Posterior cingulate gyrus (tissue), 11 donors: ENCODE measurements around the gene TMEM212.

ENCODE experiments used
- DNase-seq, 10 donors: peaks; one replicate each; pipeline versions ENCODE4 v3.0.0 to v3.0.0-alpha.2; 2020 to 2021; ENCODE audit warnings: mixed read lengths in 3 of 10
- intact Hi-C: fragments of 100-400 bp; cut with DNase I; formaldehyde crosslinking; loops from one replicate; pipeline ENCODE4 v1.15.1; 2023

TMEM212 gene

DNA sequence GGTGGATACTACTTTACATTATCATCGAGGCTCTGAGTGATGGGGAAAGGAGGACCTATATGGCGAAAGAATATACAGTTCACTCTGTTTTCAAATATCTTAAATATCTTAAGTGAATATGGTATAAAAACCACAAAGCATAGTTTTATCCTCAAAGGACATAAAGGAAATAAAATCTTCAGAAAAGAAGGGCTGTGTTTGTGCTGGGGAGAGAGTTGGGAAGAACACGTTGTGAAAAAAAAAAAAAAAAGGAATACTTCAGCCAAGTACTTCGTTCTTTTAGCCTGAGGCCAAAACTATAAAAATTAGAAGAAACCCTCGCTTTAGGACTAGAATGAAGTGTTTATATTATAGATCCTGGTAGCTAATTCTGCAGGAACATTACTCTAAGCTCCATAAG lies 10.2 kb upstream of the TMEM212 start:
- DNase-seq: no peak
- intact Hi-C loops: loop anchor here (5.0 to 10.0 kb wide), 4 partner anchors 56 to 878 kb away; no protein-coding TSS in a partner anchor

DNA sequence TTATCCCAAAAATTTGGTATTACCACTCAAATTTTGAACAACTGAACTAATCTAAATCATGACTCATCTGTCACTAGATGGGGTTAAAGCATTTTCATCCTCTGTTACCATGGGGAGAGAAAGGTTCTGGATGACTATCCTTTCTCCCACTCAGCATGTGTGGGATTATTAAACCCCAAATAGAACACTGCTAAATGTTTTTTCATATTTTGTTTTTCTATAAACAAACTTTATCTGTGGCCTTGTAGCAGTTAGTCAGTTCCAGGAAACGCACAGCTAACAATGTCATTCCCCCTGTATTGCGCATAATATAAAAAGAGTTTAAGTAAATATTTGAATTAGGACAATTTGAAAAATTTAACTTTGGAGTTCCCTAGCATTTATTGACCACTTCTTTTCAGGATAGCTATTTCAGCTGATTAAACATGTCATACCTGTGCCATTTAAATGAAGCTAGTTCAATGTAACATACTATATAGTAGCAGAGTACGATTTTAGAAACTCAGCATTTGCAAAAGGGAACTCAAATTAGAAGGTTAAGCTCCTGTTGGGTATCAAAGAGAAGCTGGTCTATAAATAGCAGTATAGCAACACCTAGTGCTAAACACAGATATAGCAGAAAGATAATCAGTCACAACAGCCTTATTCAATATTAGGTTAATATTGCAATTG lies 9.2 kb upstream of the TMEM212 start:
- DNase-seq: no peak
- intact Hi-C loops: loop anchor here (5.0 to 10.0 kb wide), 4 partner anchors 57 to 879 kb away; no protein-coding TSS in a partner anchor

DNA sequence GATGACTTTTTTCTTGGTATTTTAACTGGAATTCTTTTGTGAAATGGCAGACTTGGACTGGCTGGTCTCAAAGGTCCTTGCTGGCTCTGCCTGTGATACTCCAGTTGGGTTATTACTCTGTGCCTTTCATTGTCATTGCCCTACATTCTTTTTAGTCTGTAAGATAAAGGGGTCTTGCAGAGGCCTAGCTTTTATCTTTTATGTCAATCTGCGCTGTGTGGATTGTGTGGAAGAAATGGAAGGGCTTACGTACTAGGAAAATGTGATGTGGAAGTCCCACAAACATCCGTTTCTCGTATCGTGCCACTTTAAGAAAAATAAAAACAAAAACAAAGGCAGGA lies 8.7 kb upstream of the TMEM212 start:
- intact Hi-C loops: loop anchor here (5.0 to 10.0 kb wide), 4 partner anchors 57 to 880 kb away; no protein-coding TSS in a partner anchor
- DNase-seq: no peak

DNA sequence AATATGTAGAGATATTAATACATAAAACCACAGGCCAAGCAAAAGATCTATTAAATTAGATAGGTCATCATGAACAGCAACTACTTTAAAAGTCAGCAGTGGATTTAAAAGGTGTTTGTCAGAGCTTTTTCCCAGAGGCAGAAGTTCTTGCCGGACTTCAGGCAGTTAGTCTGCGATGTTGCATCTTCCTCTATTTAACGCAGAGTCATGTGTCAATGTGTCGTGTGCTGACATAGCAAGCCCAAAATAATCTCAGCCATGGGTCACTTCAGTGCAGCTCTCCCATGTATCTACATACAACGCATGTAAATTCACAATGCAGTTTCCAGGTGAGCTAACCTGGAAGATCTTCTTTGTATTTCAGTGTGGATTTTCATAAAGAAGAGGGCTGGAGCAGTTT lies 8.0 kb upstream of the TMEM212 start:
- no peak for DNase-seq
- intact Hi-C loops: loop anchor here (5.0 to 10.0 kb wide), 2 partner anchors 648 to 880 kb away; no protein-coding TSS in a partner anchor

DNA sequence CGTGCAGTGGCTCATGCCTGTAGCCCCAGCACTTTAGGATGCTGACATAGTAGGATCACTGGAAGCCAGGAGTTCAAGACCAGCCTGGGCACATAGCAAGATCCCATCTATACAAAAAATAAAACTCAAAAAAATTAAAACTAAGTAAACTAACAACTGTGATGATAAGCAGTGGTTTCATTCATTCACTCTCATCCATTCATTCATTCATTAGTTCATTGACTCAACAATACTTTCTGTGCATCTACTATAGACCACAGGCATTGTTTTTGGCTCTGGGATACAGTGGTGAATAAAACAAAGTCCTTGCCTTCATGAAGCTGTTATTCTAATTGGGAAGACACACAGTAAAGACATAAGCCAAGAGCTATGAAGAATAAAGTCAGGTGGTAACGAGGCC lies 7.5 kb upstream of the TMEM212 start:
- intact Hi-C loops: loop anchor here (5.0 to 10.0 kb wide), 2 partner anchors 648 to 881 kb away; no protein-coding TSS in a partner anchor
- DNase-seq: no peak

DNA sequence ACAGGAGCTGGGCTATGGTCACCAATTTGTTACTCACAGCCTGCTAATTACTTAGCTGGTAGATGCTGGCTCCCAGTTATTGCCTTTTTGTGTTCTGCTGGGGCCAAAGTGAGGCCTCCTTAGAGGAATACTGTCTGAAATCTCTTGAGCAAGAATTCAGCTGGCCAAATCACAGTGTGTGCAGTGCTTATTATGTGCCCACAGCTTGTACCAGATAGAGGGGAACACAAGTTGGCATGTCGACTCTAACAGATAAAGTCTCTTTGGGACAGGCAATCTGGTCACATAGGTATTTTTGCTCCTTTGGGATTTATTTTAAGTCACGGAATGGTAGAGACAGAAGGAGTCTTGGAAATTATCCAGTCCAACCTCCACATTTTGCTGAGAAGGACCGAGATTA lies 6.3 kb upstream of the TMEM212 start:
- no peak for DNase-seq
- intact Hi-C loops: loop anchor here (5.0 to 10.0 kb wide), 2 partner anchors 650 to 882 kb away; no protein-coding TSS in a partner anchor

DNA sequence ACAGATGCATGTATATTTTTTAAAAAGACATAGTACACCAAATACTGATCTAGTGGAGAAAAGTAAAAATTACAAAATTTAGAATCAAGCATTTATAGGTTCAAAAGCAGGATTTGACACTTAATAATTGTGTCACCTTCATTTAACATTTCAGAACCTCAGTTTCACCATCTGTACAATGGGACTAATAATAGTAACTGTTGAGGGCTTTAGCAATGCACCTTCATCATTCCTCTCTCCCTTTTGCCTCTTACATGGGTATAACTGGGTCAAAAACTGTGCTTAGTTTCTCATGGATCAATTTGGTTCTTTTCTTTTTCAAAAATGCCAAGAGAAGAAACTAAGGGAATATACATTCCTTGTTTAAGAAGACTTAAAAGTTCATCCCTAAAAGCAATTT lies 5.5 kb upstream of the TMEM212 start:
- intact Hi-C loops: loop anchor here (5.0 to 10.0 kb wide), 2 partner anchors 650 to 883 kb away; no protein-coding TSS in a partner anchor
- no peak for DNase-seq

DNA sequence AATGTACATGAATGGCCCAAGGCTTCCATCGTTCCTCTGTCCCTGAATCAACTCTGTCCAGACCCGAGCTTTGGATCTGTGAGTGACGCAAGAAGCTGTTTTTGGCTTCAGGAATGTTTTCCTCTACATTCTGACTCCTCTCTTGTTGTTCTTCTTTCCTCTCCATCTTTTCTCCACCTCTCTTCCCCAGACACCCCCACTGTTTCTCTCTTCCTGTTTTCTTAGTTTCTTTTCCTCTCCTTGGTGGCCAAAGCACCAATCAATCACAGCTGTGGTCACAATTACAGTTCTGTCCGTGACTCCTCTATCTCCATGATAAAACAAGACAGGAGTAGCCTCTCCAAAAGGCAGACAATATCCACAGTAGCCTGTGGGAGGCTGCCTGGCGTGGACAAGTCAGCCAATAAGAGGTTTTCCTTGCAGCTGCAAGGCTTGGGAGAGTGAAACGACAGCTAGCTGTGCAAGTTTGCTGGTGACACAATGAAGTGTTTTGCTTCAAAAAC lies 4.9 kb upstream of the TMEM212 start:
- intact Hi-C loops: loop anchor here (5.0 to 10.0 kb wide), 2 partner anchors 651 to 883 kb away; no protein-coding TSS in a partner anchor
- DNase-seq: peak in 9 of 10 donors; percentile 17 to 90 (median 45)

DNA sequence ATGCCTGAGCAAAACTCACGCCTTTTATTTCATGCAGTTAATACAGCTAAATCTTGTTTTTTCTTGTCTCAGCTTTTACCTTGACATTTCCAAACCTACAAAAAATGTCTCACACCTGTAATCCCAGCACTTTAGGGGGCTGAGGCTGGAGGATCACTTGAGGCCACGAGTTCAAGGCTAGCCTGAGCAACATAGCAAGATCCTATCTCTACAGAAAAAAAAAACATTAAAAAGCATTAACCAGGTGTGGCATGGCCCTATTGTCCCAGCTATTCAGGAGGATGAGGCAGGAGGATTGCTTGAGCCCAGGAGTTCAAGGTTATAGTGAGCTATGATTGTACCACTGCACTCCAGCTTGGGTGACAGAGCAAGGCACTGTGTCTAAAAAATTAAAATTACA lies 3.9 kb upstream of the TMEM212 start:
- intact Hi-C loops: loop anchor here (5.0 to 10.0 kb wide), 2 partner anchors 652 to 884 kb away; no protein-coding TSS in a partner anchor

DNA sequence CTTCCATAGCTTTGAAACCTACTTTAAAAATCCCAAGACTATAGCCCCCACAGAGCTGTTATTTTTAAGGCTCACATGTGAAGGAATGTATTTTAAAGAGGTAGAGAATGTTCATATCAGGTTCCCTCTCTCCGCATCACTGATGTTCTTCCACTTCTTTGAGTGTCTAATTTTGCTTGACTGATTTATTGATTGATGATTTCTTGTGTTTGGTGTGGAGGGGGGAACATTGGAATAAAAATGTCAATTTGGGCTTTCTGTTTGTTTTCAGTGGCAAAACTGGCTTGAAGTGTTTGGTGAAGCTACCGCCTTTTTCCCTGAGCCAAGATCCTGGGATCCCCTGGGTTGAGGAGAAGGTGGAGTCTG lies 2.7 kb upstream of the TMEM212 start:
- no peak for DNase-seq
- intact Hi-C loops: loop anchor here (10.0 kb wide), 1 partner anchor 194 kb away; the partner anchor contains the start of gene FNDC3B

More for the DNA sequence above, 3.9 kb upstream of the TMEM212 start:
- DNase-seq: no peak

DNA sequence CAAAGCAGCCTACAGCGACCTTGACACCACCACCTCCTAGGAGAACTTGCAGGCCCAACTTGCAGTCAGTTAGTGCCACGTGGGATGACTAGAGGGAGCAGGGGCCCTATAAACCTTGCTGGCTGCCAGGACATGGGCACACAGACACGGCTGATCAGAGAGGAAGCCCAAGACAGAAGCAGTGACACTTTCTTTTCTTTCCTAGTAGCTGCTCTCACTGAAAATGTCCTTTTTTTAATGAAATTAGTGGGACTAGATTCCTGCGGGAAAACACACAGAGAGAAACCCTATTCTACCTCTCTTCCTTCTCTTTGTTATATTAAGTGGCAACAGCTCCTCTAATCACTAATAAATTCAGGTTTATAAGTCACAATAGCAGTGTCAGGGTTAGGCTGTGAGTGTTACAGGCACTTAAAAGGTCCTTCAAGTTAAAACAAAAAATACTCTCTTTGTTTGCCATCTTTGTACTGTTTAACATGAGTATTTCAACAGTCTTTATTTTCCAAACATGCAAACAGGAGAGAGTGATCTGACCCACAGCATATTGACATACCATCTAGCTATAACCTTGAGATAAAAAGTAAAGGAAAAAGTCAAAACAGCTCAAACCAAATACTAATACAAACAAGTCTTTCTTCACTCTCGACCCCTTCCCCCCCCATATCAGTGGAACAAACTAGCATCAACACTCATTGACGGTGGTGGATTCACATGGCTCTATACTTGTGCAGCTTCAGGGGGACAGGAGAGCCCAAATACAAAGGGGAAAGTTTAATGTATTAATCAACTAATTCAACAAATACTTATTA lies 2.1 kb upstream of the TMEM212 start:
- intact Hi-C loops: loop anchor here (10.0 kb wide), 1 partner anchor 194 kb away; the partner anchor contains the start of gene FNDC3B
- no peak for DNase-seq

DNA sequence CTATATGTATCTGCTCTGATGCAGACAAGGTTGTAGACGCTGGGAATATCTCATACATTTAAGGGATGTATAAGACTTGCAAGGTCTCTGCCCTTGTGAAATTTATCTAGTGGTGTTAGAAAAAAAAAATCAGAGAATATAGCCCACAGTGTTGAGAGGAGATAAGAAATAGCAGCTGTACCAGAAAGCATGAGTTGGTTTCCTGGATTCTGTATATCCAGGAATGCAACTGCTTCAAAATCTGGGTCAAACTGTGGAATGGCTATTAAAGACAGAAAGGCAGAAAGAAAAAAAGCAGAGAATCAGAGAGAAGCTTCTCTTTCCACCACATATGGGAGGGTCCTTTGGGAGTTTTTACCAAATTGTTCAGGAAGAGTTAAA lies 1.5 kb upstream of the TMEM212 start:
- intact Hi-C loops: loop anchor here (10.0 kb wide), 1 partner anchor 193 kb away; the partner anchor contains the start of gene FNDC3B
- DNase-seq: no peak

DNA sequence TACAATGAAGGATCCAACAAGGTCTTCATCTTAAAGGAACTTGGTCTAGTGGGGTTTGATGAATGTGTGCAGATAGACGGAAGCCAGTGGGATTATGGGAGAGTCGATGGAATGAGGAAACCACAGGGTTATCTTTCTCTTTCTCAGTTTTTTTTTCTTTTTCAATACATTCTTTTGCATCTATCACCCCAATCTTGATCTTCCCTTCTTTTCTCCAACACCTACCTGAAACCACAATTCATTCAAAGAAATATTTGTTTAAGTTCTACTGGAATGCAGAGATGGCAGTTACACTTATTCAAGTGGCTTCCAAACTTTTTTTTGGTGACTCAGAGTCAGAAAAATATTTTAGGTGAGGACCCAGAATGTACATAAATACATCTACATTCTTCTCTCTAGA lies 1.7 kb downstream of the TMEM212 start:
- intact Hi-C loops: loop anchor here (10.0 kb wide), 1 partner anchor 190 kb away; the partner anchor contains the start of gene FNDC3B
- DNase-seq: no peak

DNA sequence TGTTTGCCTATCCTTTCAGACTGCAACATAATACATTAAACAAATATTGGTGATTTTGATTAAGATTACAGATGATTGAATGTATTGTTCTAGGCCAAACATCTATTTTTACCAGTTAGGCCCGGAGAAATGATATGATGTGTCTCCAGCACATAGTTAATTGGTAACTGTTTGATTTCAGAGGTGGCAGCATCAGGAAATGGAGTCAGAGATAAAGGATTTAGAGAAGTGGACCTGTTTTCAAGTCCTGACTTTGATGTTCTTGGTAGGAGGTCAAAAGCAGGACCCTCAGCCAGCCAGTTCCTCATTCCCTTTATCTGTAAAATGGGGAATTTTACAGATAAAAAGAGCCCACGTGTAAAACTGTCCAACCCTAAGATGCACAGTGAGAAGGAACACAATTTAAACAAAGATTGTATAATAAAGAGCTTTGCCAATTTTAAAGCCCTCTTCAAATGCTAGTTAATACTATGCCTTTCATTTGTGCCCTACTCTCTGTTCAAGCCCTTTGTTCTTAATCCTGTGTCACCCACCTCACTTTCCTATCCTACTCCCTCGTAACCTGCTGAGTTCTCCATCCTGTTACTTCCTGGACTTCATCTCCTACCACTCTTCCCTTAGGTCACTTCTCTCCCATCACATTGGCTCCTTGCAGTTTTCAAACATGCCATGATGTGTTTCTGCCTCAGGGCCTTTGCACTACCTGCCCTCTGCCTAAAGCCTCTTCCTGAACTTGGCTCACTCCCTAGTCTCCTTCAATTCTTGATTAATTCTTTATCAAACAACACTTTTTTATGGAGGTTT lies 2.5 kb downstream of the TMEM212 start:
- no peak for DNase-seq
- intact Hi-C loops: loop anchor here (10.0 kb wide), 1 partner anchor 189 kb away; the partner anchor contains the start of gene FNDC3B

DNA sequence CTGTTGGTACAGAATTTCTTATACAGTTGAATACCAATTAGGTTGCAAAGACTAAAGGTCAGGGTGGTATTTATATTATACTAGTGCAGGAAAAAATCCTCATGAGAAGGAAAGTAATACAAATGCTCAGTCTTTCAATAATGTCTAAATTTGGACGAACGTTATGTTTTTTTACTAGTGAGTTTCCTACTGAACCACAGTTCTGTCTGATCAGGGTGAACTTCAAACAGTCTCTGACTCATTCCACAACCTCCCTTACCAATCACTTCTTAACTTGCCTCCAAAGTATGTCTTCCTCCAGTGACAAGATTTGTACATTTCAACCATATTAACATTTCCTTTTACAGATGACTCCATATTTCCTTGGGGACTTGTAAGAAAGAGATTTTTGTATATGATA lies 3.4 kb downstream of the TMEM212 start:
- intact Hi-C loops: loop anchor here (10.0 kb wide), 1 partner anchor 188 kb away; the partner anchor contains the start of gene FNDC3B
- no peak for DNase-seq

DNA sequence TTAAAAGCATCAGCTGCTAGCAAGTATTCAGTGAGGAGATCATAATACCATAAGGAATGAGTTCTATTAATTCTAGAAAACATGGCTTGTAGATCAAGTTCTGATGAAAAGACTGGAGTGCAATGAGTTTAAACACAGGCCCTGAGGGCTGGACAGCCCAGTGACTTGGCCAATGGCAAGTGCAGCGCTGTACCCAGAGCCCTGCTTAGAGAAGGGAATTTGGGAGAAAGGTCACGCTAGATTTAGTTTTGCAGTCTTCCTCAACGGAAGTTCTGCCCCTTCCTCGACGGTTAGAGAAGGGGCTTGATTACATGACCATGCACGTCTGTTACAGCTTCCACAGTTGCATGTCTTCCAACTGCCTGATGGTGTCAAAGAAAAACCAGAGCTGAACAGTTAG lies 4.0 kb downstream of the TMEM212 start:
- intact Hi-C loops: loop anchor here (10.0 kb wide), 1 partner anchor 188 kb away; the partner anchor contains the start of gene FNDC3B
- DNase-seq: no peak

DNA sequence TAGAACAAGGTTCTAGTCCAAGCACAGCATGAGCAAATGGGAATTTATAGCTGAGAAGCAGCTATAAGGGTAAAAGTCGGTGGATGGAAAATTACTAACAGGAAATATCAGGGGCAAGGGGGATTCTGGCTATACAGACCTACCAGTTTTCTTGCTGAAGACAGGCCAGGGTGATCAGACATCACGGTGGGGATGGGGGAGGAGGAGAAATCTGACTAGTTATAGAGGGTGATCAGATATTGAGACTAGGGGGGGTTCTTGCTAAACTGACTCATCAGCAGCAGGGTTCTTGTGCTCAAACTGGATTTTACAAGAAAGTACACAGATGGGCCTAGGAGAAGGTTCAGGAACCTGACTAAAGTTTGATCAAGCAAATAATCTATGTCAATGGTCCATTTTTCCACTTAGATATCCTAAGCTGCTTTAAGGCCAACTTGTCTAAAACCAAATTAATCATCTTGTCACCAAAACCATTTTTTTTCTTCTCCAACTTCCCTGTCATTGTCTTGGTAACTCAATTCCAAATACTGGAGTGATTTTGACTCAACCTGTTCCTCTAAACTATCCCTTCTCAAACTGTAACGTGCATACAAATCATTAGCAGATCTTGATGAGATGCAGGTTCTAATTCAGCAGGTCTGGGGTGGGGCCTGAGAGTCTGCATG lies 4.6 kb downstream of the TMEM212 start:
- intact Hi-C loops: loop anchor here (10.0 kb wide), 1 partner anchor 187 kb away; the partner anchor contains the start of gene FNDC3B
- no peak for DNase-seq

DNA sequence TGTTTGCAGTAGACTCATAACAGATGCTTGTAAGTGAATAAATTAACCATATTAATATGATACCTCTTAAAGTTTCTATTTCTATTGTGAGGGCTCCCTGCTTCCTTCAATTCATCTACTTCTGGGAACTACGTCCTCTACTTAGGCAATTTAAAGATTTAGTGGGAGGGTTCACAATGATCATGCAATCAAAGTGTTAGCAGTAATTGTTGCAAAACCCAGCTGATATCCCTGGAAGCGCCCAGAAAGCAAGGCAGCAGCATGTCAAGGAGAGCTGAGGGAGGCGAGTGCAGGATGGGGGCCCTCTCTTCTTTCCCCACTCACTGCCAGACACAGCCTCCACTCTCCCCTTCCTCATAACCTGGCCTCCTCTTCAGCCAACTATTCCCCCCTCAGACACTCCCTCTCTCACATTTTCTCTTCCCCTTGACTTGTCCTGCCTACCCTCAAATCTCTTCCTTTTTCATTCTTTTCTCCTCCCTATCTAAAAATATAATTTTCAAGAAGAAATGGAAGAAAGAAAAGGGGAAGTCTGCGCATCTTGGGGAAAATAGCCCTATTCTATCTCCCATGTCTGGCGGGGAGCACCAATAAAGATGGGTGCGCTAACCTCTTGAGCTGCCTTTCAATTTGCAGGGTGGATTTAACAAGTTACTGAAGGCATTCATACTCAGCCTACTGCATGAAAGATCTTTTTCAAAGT lies 6.6 kb downstream of the TMEM212 start:
- no peak for DNase-seq
- intact Hi-C loops: loop anchor here (10.0 kb wide), 1 partner anchor 185 kb away; the partner anchor contains the start of gene FNDC3B
